Measurements from ENCODE around the gene NUDT4.

DNA sequence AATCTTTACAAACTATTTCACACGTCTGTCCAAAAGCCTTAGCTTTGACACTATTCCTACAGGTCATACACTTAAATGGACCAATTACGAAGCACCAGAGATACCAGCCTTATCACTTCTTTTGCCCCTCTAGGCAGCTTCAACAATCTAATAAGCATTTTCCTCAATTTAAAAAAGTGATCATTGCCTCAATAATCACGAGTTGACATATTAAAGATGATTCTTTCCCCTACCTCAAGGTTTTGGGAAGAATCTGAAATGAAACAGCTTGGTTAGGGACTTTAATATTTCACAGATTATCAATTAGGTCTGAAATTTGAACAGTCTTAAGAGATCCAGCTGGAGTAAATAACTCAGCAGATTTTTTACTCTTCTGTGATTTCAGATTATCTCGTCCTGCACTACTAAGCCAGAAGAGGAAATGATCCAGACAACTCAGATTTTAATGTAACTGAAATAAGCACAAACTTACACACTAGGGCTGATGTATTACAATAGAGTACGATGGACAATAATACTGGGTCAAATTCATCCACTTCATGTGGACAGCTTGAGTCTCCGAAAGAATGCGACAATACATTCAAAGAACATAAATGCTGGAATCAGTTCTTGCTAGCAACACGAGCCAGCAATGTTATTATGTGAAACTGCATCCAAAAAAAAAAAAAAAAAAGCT is 48.1 kb downstream of the NUDT4 start:
- TF ChIP-seq RFX5 (IDR thresholded peaks at IDR 0.05; ENCODE audit: low read depth, low read length) = no peak
- TF ChIP-seq, protein P1, sequence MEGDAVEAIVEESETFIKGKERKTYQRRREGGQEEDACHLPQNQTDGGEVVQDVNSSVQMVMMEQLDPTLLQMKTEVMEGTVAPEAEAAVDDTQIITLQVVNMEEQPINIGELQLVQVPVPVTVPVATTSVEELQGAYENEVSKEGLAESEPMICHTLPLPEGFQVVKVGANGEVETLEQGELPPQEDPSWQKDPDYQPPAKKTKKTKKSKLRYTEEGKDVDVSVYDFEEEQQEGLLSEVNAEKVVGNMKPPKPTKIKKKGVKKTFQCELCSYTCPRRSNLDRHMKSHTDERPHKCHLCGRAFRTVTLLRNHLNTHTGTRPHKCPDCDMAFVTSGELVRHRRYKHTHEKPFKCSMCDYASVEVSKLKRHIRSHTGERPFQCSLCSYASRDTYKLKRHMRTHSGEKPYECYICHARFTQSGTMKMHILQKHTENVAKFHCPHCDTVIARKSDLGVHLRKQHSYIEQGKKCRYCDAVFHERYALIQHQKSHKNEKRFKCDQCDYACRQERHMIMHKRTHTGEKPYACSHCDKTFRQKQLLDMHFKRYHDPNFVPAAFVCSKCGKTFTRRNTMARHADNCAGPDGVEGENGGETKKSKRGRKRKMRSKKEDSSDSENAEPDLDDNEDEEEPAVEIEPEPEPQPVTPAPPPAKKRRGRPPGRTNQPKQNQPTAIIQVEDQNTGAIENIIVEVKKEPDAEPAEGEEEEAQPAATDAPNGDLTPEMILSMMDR (conservative IDR thresholded peaks at IDR 0.05; ENCODE audit: low read depth, low read length) = no peak
- no peak for TF ChIP-seq POLR2A (IDR thresholded peaks at IDR 0.05; ENCODE audit: low read depth, low read length)
- no peak for TF ChIP-seq RAD21 (IDR thresholded peaks at IDR 0.05; ENCODE audit: low read length)
- no peak for TF ChIP-seq SMC3 (IDR thresholded peaks at IDR 0.05; ENCODE audit: low read depth, low read length)
- no peak for TF ChIP-seq MXI1 (IDR thresholded peaks at IDR 0.05; ENCODE audit: borderline replicate concordance, low read depth, low read length)
- TF ChIP-seq, protein P2, sequence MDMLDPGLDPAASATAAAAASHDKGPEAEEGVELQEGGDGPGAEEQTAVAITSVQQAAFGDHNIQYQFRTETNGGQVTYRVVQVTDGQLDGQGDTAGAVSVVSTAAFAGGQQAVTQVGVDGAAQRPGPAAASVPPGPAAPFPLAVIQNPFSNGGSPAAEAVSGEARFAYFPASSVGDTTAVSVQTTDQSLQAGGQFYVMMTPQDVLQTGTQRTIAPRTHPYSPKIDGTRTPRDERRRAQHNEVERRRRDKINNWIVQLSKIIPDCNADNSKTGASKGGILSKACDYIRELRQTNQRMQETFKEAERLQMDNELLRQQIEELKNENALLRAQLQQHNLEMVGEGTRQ (IDR thresholded peaks at IDR 0.05; ENCODE audit: low read depth, low read length) = no peak
- no peak for TF ChIP-seq CEBPB (IDR thresholded peaks at IDR 0.05; ENCODE audit: low read depth, low read length)
- no peak for TF ChIP-seq CHD1 (IDR thresholded peaks at IDR 0.05; ENCODE audit: low read depth, low read length)
- TF ChIP-seq, protein P3, sequence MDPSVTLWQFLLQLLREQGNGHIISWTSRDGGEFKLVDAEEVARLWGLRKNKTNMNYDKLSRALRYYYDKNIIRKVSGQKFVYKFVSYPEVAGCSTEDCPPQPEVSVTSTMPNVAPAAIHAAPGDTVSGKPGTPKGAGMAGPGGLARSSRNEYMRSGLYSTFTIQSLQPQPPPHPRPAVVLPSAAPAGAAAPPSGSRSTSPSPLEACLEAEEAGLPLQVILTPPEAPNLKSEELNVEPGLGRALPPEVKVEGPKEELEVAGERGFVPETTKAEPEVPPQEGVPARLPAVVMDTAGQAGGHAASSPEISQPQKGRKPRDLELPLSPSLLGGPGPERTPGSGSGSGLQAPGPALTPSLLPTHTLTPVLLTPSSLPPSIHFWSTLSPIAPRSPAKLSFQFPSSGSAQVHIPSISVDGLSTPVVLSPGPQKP (IDR thresholded peaks at IDR 0.05; ENCODE audit: borderline replicate concordance, low read depth, low read length) = no peak
- no peak for TF ChIP-seq BHLHE40 (IDR thresholded peaks at IDR 0.05; ENCODE audit: low read depth, low read length)

Data from IMR-90 (cell line).